Transverse colon (tissue), 4 donors: Measurements from ENCODE around the gene PRR30. TPM values are rescaled to one million over a fixed set of nuclear protein-coding genes. Genes with fewer than 3 reads are reported as not detected.

Source experiments
- DNase-seq: peaks from one replicate; pipeline ENCODE4 v3.0.0-alpha.2; 2019
- H3K27ac ChIP-seq, 4 donors: fragments of 200-600 bp; sonication (generic); 2 replicates each; pipeline ENCODE4 v1.5.1; 2016 to 2018; ENCODE audit warnings: inconsistent platforms in 4 of 4
- H3K27me3 ChIP-seq: fragments of 200-600 bp; sonication (generic); 2 replicates; pipeline ENCODE4 v1.5.1; 2017; ENCODE audit warnings: inconsistent platforms
- H3K36me3 ChIP-seq, 4 donors: fragments of 200-600 bp; sonication (generic); 2 replicates each; pipeline ENCODE4 v1.5.1; 2017 to 2019; ENCODE audit warnings: inconsistent platforms in 4 of 4
- H3K4me1 ChIP-seq, 4 donors: fragments of 200-600 bp; sonication (generic); 2 replicates each; pipeline ENCODE4 v1.5.1; 2017 to 2020; ENCODE audit warnings: inconsistent platforms in 4 of 4
- H3K4me3 ChIP-seq, 4 donors: fragments of 200-600 bp; sonication (generic); 1 replicate in 1 of 4; 2 replicates in 3 of 4; pipeline versions ENCODE4 v1.5.1 to v1.6.1; 2017 to 2019; ENCODE audit warnings: inconsistent platforms in 4 of 4
- H3K9me3 ChIP-seq, 2 donors: fragments of 200-600 bp; sonication (generic); 2 replicates each; pipeline ENCODE4 v1.5.1; 2017 to 2019; ENCODE audit warnings: inconsistent platforms in 2 of 2
- CTCF ChIP-seq, 5 experiments: fragments of 200-600 bp in 3 of 5; fragments of 450-650 bp in 2 of 5; sonication (generic) in 3 of 5; IDR thresholded peaks; 1 replicate in 2 of 5; 2 replicates in 3 of 5; pipeline ENCODE4 v1.5.1; 2016 to 2017; ENCODE audit warnings: antibody characterized with exemption in 5 of 5, inconsistent platforms in 3 of 5, mild to moderate bottlenecking in 2 of 5, moderate library complexity in 1 of 5
- EP300 ChIP-seq: sonication (generic); formaldehyde crosslinking; IDR thresholded peaks from one replicate; pipeline ENCODE4 v1.6.1; 2017; ENCODE audit warnings: antibody characterized with exemption, low read depth
- POLR2A ChIP-seq: fragments of 450-650 bp; IDR thresholded peaks from one replicate; pipeline ENCODE4 v1.6.1; 2016; ENCODE audit warnings: antibody characterized with exemption, mild to moderate bottlenecking, moderate library complexity
- POLR2AphosphoS5 ChIP-seq, 3 donors: sonication (generic); formaldehyde crosslinking; IDR thresholded peaks; one replicate each; pipeline ENCODE4 v1.6.1; 2016; ENCODE audit warnings: antibody characterized with exemption in 3 of 3
- WGBS, 2 donors: methylation state at CpG; one replicate each; pipeline ENCODE4 v1.1.5; 2018; ENCODE audit warnings: low coverage in 1 of 2; 5-methylcytosine and 5-hydroxymethylcytosine counted together
- in situ Hi-C, 4 donors: fragments of 200-750 bp; cut with MboI; loops; one replicate each; pipeline versions ENCODE4 v1.15.0 to v1.15.1; 2017; ENCODE audit warnings: low sequenced_read_pairs in 3 of 4, low pct_ligation_motif_present in 1 of 4, low pct_unique_long_range_greater_than_20kb in 1 of 4
- intact Hi-C: fragments of 100-400 bp; cut with DNase I; formaldehyde crosslinking; loops from one replicate; pipeline ENCODE4 v1.15.1; 2023; ENCODE audit warnings: low total_unique reads
- total RNA-seq, 4 donors: library from RNA; depleted of rRNA; stranded (reverse); fragments of >200 nt; gene quantifications; one replicate each; pipeline ENCODE4 v1.1.0, GENCODE V29; 2016

Gene PRR30
- total RNA-seq, 4 donors from 2014 or later = not detected

GRCh38 chr2:27175330-27175729, 36.1 kb upstream of the PRR30 start:
- WGBS, 2 donors = 67 to 69% methylated on average over 7 to 8 of the region's 8 CpGs

GRCh38 chr2:27174638-27175037, 35.4 kb upstream of the PRR30 start:
- intact Hi-C loops (loop anchor here (5.0 kb wide), 1 partner anchor 133 kb away; the partner anchor contains the start of gene UCN), in situ Hi-C loops (no loop called here)
- Histone ChIP-seq H3K4me1 (peaks cover 0 to 15% (median 8%) of the 10 kb centered on the region in 4 donors), H3K27me3 (peaks cover 17% of the 10 kb centered on the region), H3K27ac (no peak overlapping the region), H3K9me3 (no peaks in the 10 kb centered on the region), H3K36me3 (no peaks in the 10 kb centered on the region), H3K4me3 (no peak overlapping the region)
- TF ChIP-seq EP300 (no peak), POLR2AphosphoS5 (IDR thresholded peaks at IDR 0.05) (no peak), CTCF (IDR thresholded peaks at IDR 0.05) (no peak), POLR2A (no peak)
- no peak for DNase-seq
- WGBS, 2 donors = 65 to 67% methylated on average over 1 to 6 of the region's 6 CpGs

More at GRCh38 chr2:27175330-27175729, 36.1 kb upstream of the PRR30 start:
- DNase-seq = no peak
- Histone ChIP-seq H3K27me3 (peaks cover 21% of the 10 kb centered on the region), H3K9me3 (no peaks in the 10 kb centered on the region), H3K27ac (peak overlapping the region in 1 of 4 donors; percentile 14), H3K4me3 (no peak overlapping the region), H3K4me1 (peaks cover 0 to 9% (median 2%) of the 10 kb centered on the region in 4 donors), H3K36me3 (no peaks in the 10 kb centered on the region)
- in situ Hi-C loops (no loop called here), intact Hi-C loops (no loop called here)
- no peak for TF ChIP-seq CTCF (IDR thresholded peaks at IDR 0.05)
- no peak for TF ChIP-seq EP300
- no peak for TF ChIP-seq POLR2AphosphoS5 (IDR thresholded peaks at IDR 0.05)
- TF ChIP-seq POLR2A = no peak

- H3K4me3 ChIP-seq = no peak overlapping the region
- no peaks in the 10 kb centered on the region for H3K27me3 ChIP-seq
- intact Hi-C loops (loop anchor here (5.0 kb wide), 1 partner anchor 136 kb away; the partner anchor contains the start of gene UCN), in situ Hi-C loops (no loop called here)
- no peaks in the 10 kb centered on the region for H3K9me3 ChIP-seq
- H3K4me1 ChIP-seq = peaks cover 0 to 15% (median 8%) of the 10 kb centered on the region in 4 donors
- DNase-seq = no peak
- H3K27ac ChIP-seq = no peak overlapping the region
- no peaks in the 10 kb centered on the region for H3K36me3 ChIP-seq
- TF ChIP-seq POLR2A (no peak), EP300 (no peak), CTCF (IDR thresholded peaks at IDR 0.05) (no peak), POLR2AphosphoS5 (IDR thresholded peaks at IDR 0.05) (no peak)
- WGBS, 2 donors = 51% methylated on average over 8 of the region's 8 CpGs; no CpG with 5 or more reads in 1 of the 2 donors
These were observed 32.2 kb upstream of the PRR30 start for GRCh38 chr2:27171351-27171848.

- Histone ChIP-seq H3K4me3 (no peak overlapping the region), H3K27ac (no peak overlapping the region), H3K36me3 (no peaks in the 10 kb centered on the region), H3K9me3 (no peaks in the 10 kb centered on the region), H3K4me1 (peaks cover 0 to 15% (median 8%) of the 10 kb centered on the region in 4 donors), H3K27me3 (no peaks in the 10 kb centered on the region)
- 49 to 53% methylated on average over 5 to 6 of the region's 6 CpGs for WGBS, 2 donors
- in situ Hi-C loops (no loop called here), intact Hi-C loops (loop anchor here (5.0 kb wide), 1 partner anchor 137 kb away; the partner anchor contains the start of gene UCN)
- no peak for DNase-seq
- no peak for TF ChIP-seq EP300
- TF ChIP-seq CTCF (IDR thresholded peaks at IDR 0.05) = no peak
- no peak for TF ChIP-seq POLR2AphosphoS5 (IDR thresholded peaks at IDR 0.05)
- TF ChIP-seq POLR2A = no peak
These were observed 31.5 kb upstream of the PRR30 start for GRCh38 chr2:27170581-27171337.
